Nephron progenitor cell (in vitro differentiated cells): ENCODE data around the gene USP3.

Experiments used
- DNase-seq: peaks from one replicate; pipeline ENCODE4 v3.0.0; 2021
- H3K27ac Mint-ChIP-seq: 2 replicates; pipeline ENCODE4 v1.8.0; 2021; ENCODE audit warnings: mild to moderate bottlenecking, moderate library complexity, mixed read lengths
- H3K27me3 Mint-ChIP-seq: 2 replicates; pipeline ENCODE4 v1.8.0; 2021; ENCODE audit warnings: mild to moderate bottlenecking, low read depth, mixed read lengths; ENCODE audit not compliant: poor library complexity
- H3K36me3 Mint-ChIP-seq: 2 replicates; pipeline ENCODE4 v1.8.0; 2021; ENCODE audit warnings: low read depth, mixed read lengths
- H3K4me1 Mint-ChIP-seq: 2 replicates; pipeline ENCODE4 v1.8.0; 2021; ENCODE audit warnings: mixed read lengths
- H3K4me3 Mint-ChIP-seq: 2 replicates; pipeline ENCODE4 v1.8.0; 2021; ENCODE audit warnings: mild to moderate bottlenecking, moderate library complexity, mixed read lengths
- H3K9me3 Mint-ChIP-seq: 2 replicates; pipeline ENCODE4 v1.8.0; 2021; ENCODE audit warnings: mild to moderate bottlenecking, moderate library complexity, mixed read lengths
- TF ChIP-seq, protein P1 (sequence below): fragments of 200-600 bp; sonication (generic); IDR thresholded peaks from 2 replicates; pipeline ENCODE4 v1.5.0; 2021; ENCODE audit warnings: antibody characterized with exemption

Gene USP3

DNA sequence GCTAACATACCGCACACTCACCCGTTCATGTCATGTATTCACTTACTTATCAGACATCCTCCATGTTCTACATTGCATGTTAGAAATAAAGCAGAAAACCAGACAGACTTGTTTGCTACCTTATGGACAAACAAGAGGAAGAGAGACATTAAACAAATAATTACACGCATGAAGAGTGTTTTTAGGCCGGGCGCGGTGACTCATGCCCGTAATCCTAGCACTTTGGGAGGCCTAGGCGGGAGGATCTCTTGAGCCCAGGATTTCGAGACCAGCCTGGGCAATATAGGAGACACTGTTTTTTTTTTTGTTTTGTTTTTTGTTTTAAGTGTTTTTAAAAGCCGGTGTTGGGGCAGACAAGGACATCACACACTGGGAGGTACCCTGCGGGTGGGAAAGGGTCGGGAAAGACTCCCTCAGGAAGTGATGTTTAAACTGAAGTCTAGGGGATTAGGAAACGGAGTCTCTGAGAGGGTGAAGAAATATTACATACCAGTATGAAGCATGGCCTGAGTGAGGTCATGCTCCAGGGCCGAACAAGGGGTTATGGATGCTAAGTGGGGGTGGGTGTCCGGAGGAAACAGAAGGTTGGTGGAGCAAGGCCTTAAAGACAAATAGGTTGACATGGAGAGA, 2.1 kb upstream of the USP3 start:
- Mint-ChIP-seq H3K4me1 (peaks cover 62% of the 10 kb centered on the region), H3K36me3 (no peaks in the 10 kb centered on the region)

DNA sequence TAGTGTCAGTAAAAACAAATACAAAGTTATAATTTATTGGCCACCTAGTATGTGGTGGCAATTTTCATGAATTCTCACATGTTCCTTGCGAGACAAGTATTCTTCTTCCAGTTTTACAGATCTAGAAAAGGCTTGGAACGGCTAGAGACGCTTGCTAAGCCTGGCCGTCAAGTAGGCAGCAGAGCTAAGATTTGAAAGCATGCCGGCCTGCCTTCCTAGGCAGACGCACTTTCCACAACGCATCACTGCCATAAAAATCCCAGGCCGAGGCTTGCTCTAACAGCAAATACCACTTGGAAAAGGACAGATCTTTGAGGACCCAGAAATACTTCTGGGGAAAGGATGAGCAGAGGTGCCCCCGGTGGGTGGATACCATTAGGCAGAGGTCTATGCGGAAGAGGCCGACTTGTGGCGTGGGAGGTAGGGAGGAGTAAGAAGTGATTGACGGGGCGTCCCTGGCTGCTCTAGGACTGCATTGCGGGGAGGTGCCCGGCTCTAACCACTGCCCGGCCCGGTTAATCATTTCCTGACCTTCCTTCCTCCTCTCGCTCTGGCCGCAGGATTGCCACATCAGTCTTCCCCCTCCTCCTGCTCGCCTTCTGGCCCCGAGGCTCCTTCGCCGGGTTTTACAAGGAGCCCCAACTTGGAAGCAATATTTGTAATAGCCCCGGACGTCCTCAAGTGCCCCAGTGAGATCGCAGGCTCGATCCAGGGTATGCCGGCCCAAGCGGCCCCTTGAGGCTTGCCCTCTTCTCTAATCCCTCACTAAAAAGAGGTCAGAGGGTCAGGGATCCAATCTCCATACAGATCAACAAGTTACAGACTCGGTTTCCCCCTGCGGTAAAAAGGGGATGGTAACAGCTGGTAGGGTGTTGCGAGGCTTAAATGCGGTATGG, 1.3 kb upstream of the USP3 start:
- no peaks in the 10 kb centered on the region for H3K36me3 Mint-ChIP-seq
- H3K4me1 Mint-ChIP-seq, result peaks cover 70% of the 10 kb centered on the region
- H3K27me3 Mint-ChIP-seq, result no peaks in the 10 kb centered on the region
- TF ChIP-seq, protein P1, sequence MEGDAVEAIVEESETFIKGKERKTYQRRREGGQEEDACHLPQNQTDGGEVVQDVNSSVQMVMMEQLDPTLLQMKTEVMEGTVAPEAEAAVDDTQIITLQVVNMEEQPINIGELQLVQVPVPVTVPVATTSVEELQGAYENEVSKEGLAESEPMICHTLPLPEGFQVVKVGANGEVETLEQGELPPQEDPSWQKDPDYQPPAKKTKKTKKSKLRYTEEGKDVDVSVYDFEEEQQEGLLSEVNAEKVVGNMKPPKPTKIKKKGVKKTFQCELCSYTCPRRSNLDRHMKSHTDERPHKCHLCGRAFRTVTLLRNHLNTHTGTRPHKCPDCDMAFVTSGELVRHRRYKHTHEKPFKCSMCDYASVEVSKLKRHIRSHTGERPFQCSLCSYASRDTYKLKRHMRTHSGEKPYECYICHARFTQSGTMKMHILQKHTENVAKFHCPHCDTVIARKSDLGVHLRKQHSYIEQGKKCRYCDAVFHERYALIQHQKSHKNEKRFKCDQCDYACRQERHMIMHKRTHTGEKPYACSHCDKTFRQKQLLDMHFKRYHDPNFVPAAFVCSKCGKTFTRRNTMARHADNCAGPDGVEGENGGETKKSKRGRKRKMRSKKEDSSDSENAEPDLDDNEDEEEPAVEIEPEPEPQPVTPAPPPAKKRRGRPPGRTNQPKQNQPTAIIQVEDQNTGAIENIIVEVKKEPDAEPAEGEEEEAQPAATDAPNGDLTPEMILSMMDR, result no peak
- H3K9me3 Mint-ChIP-seq, result no peaks in the 10 kb centered on the region
- peak overlapping the region; percentile 77 for H3K4me3 Mint-ChIP-seq
- no peak overlapping the region for H3K27ac Mint-ChIP-seq
- peak; percentile 48 for DNase-seq

More for the DNA sequence above, 2.1 kb upstream of the USP3 start:
- TF ChIP-seq, protein P1, result no peak
- Mint-ChIP-seq H3K27me3 (no peaks in the 10 kb centered on the region), H3K4me3 (peak overlapping the region; percentile 77), H3K27ac (peak overlapping the region; percentile 76), H3K9me3 (no peaks in the 10 kb centered on the region)
- no peak for DNase-seq

DNA sequence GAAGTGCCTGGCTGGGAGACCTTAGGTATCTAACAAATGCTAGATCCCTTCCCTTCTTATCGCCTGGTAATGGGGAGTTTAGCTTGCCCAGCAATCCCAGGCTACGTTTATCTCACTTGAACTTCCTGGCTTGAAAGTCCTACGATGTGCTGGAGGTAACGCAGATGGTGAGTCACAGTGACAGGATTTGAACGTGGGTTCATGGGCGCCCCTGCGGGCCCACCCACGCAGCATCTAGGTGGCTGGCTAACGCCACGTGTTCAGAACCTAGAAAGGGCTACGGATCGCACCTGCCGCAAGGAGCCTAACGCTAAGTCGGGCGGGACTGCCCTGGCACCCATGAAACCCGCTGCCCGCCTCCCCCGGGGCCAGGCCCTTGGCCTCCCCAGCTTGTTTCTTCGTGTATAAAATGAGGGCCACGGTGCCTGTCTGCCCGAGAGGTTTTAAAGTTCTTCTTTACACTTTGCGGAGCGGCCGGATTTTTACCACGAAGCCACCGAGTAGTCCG, 600 bp upstream of the USP3 start:
- peaks cover 77% of the 10 kb centered on the region for H3K4me1 Mint-ChIP-seq
- no peaks in the 10 kb centered on the region for H3K27me3 Mint-ChIP-seq
- no peak overlapping the region for H3K27ac Mint-ChIP-seq
- peak overlapping the region; percentile 77 for H3K4me3 Mint-ChIP-seq
- no peaks in the 10 kb centered on the region for H3K36me3 Mint-ChIP-seq
- TF ChIP-seq, protein P1, result no peak
- no peaks in the 10 kb centered on the region for H3K9me3 Mint-ChIP-seq
- peak; percentile 23 for DNase-seq

DNA sequence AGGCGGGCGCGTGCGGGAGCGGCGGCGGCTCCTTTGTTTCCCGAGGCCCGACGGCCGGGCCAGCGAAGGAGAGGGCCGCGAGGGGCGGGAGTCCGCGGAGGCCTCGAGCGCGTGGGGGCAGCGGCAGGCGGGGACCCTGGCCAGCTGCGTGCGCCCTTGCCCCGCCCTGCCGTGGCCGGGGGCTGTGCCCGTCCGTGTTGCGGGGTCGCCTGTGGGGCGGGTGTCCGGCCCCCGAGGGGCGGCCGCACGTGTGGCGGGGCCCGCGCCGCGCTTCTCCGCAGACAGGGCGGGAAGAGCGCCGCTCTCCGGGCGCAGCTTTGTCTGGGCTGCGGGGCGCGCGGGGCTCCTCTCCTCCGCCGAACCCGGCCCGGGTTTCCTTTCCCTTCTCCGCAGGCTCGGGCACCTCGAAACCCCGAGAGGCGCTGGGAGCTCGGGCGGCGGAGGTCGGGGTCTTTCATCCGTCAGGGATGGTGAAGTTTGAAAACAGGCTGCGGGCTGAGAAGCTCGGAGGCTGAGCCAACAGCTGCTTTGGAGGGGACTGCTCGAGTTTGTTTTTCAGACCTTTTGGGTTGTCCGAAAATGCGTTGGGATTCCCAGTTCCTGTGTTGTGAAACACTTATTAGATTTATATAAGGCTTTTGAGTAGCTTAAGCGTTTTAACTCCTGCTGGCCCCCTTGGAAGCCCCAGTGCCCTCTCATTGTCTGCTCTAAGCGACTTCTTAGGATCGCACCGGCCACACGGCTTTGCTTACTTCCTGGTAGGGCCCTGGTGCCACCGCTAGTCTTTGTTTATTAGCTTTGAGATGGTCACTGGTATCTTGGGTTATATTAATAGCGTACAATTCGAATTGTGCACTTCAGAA, 817 bp downstream of the USP3 start:
- Mint-ChIP-seq H3K9me3 (no peaks in the 10 kb centered on the region), H3K27ac (peak overlapping the region; percentile 92), H3K27me3 (no peaks in the 10 kb centered on the region), H3K36me3 (no peaks in the 10 kb centered on the region), H3K4me1 (peaks cover 85% of the 10 kb centered on the region), H3K4me3 (peak overlapping the region; percentile 92)
- peak; percentile 71 for DNase-seq
- TF ChIP-seq, protein P1, result no peak

DNA sequence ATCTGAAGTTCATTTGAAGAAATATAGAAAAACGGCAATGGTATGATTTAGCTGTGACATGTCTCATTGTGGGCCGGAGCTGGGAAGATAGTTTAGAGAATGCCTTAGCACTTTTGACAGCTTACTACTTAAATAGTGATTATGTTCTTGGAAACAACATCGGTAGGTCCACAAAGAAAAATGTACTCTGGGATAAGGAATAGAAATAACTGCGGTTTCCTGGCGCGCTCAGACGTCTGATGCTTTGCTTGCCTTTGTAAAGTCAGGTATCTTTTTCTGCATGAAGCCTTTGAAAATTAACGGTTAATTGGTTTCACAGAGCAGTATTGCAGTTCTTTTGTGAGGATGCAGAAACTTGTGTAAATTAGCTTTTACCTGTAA, 1.4 kb downstream of the USP3 start:
- Mint-ChIP-seq H3K36me3 (no peaks in the 10 kb centered on the region), H3K4me1 (peaks cover 85% of the 10 kb centered on the region), H3K9me3 (no peaks in the 10 kb centered on the region), H3K27ac (peak overlapping the region; percentile 92), H3K27me3 (no peaks in the 10 kb centered on the region), H3K4me3 (peak overlapping the region; percentile 92)
- no peak for DNase-seq
- TF ChIP-seq, protein P1, result no peak
